Mucosa of rectum (tissue), 2 donors: ENCODE measurements around the gene IL31.

Experiments used
- H3K27ac ChIP-seq, 2 donors: one replicate each; pipeline ENCODE4 v1.7.0; 2013; ENCODE audit warnings: inconsistent platforms in 2 of 2, low read depth in 2 of 2, low read length in 2 of 2
- H3K27me3 ChIP-seq, 2 donors: one replicate each; pipeline ENCODE4 v1.7.0; 2013; ENCODE audit warnings: low read length in 2 of 2; ENCODE audit not compliant: control insufficient read depth in 2 of 2, insufficient read depth in 2 of 2
- H3K36me3 ChIP-seq, 2 donors: one replicate each; pipeline ENCODE4 v1.7.0; 2013; ENCODE audit warnings: low read length in 2 of 2; ENCODE audit not compliant: control insufficient read depth in 2 of 2, insufficient read depth in 2 of 2
- H3K4me1 ChIP-seq, 2 donors: one replicate each; pipeline ENCODE4 v1.7.0; 2013; ENCODE audit warnings: low read length in 2 of 2, mild to moderate bottlenecking in 1 of 2; ENCODE audit not compliant: control insufficient read depth in 2 of 2, insufficient read depth in 2 of 2
- H3K4me3 ChIP-seq, 2 donors: one replicate each; pipeline ENCODE4 v1.7.0; 2013; ENCODE audit warnings: low read length in 2 of 2
- H3K9ac ChIP-seq, 2 donors: one replicate each; pipeline ENCODE4 v1.7.0; 2013; ENCODE audit warnings: low read length in 2 of 2, low read depth in 1 of 2, mild to moderate bottlenecking in 1 of 2
- H3K9me3 ChIP-seq, 2 donors: one replicate each; pipeline ENCODE4 v1.7.0; 2013; ENCODE audit warnings: low read length in 2 of 2; ENCODE audit not compliant: control insufficient read depth in 2 of 2
- donor health status: healthy.
- donor health status: Normal muscosa, but diverticular disease.

The IL31 gene

DNA sequence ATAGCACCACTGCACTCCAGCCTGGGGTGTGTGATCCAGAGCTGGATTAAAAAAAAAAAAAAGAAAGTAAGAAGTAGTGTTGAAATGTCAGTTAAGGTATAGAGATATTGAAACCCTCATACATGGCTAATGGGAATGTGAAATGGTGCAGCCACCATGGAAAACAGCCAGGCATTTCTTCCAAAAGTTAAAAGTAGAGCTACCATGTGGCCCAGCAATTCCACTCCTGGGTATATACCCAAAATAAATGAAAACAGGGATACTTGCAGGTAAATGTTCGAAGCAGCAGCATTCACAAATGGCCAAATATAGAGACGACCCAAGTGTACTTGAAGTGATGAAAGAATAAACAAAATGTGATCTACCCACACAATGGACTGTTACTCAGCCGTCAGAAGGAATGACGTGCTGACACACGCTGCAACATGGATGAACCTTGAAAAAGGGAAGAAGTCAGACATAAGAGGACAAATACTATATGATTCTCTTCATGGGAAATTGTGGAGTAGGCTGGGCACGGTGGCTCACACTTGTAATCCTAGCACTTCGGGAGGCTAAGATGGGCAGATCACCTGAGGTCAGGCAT lies 15.2 kb downstream of the IL31 start:
- Histone ChIP-seq H3K4me1 (no peaks in the 10 kb centered on the region), H3K9me3 (no peaks in the 10 kb centered on the region), H3K36me3 (no peaks in the 10 kb centered on the region), H3K4me3 (no peak overlapping the region), H3K27ac (no peak overlapping the region), H3K9ac (no peak overlapping the region), H3K27me3 (no peaks in the 10 kb centered on the region)

DNA sequence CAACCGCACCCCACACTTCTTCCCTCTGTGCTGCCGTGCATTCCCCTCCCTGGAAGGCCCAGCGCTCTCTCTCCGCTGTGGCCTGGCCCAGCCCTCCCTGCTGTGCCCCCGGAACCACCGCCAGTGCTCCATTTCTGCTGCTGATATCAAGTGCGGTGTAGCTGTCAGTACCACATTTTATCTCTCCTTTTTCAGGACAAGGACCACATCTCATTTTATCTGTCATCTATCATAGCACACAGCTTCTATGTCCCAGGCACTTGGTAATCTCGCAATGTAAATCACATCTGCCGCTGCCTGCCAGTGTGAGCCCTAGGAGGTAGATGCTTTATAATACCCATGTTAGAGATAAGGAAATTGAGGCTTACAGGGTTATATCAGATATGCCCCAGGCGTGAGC lies 18.3 kb downstream of the IL31 start:
- Histone ChIP-seq H3K4me1 (no peaks in the 10 kb centered on the region), H3K9ac (no peak overlapping the region), H3K36me3 (no peaks in the 10 kb centered on the region), H3K27ac (no peak overlapping the region), H3K9me3 (no peaks in the 10 kb centered on the region), H3K27me3 (no peaks in the 10 kb centered on the region), H3K4me3 (no peak overlapping the region)

- Histone ChIP-seq H3K9ac (no peak overlapping the region), H3K9me3 (no peaks in the 10 kb centered on the region), H3K27me3 (no peaks in the 10 kb centered on the region), H3K27ac (no peak overlapping the region), H3K36me3 (no peaks in the 10 kb centered on the region), H3K4me1 (no peaks in the 10 kb centered on the region), H3K4me3 (no peak overlapping the region)
Measured at GRCh38 chr12:122152754-122153153, 21.3 kb downstream of the IL31 start.

DNA sequence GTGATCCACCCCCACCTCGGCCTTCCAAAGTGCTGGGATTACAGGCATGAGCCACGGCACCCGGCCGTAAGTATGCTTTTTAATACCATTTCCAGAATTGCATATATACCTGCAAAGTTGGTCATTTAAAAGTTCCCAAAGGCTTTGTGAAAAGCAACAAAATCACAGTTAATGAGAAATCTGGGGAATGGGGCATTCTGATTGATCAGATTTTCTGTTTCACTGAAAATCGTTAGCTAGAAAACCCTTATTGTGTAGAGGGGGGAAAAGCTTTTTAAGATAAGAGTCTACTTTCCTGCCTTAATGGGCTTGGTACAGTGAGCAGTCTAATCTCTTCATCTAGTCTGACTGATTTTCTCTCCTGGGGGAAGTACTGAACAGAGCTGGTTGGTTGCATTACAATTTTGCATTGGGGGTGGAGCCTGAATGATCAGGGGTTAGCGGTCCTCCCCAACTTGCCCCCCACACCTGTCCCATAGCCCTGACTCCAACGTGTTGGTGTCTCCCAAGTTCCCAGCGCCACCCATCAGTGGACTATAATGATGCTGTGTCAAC lies 23.8 kb downstream of the IL31 start:
- H3K27ac ChIP-seq = no peak overlapping the region

GRCh38 chr12:122148657-122149056 lies 25.4 kb downstream of the IL31 start:
- Histone ChIP-seq H3K27ac (no peak overlapping the region), H3K4me1 (no peaks in the 10 kb centered on the region), H3K36me3 (peaks cover 0 to 5% of the 10 kb centered on the region in 2 donors), H3K4me3 (no peak overlapping the region), H3K27me3 (no peaks in the 10 kb centered on the region), H3K9me3 (no peaks in the 10 kb centered on the region), H3K9ac (no peak overlapping the region)

More for the DNA sequence above, 23.8 kb downstream of the IL31 start:
- no peak overlapping the region for H3K9ac ChIP-seq
- H3K27me3 ChIP-seq = no peaks in the 10 kb centered on the region
- H3K9me3 ChIP-seq = no peaks in the 10 kb centered on the region
- H3K4me1 ChIP-seq = no peaks in the 10 kb centered on the region
- H3K4me3 ChIP-seq = no peak overlapping the region
- no peaks in the 10 kb centered on the region for H3K36me3 ChIP-seq

GRCh38 chr12:122147514-122148290 lies 26.3 kb downstream of the IL31 start:
- no peak overlapping the region for H3K9ac ChIP-seq
- peaks cover 6 to 15% of the 10 kb centered on the region in 2 donors for H3K36me3 ChIP-seq
- H3K9me3 ChIP-seq = no peaks in the 10 kb centered on the region
- no peaks in the 10 kb centered on the region for H3K27me3 ChIP-seq
- no peaks in the 10 kb centered on the region for H3K4me1 ChIP-seq
- no peak overlapping the region for H3K4me3 ChIP-seq
- no peak overlapping the region for H3K27ac ChIP-seq

- no peak overlapping the region for H3K4me3 ChIP-seq
- H3K9ac ChIP-seq = no peak overlapping the region
Measured at GRCh38 chr12:122145505-122146330, 28.3 kb downstream of the IL31 start.

GRCh38 chr12:122144885-122145284 lies 29.1 kb downstream of the IL31 start:
- no peaks in the 10 kb centered on the region for H3K9me3 ChIP-seq
- H3K4me1 ChIP-seq = no peaks in the 10 kb centered on the region
- H3K27ac ChIP-seq = no peak overlapping the region
- H3K27me3 ChIP-seq = no peaks in the 10 kb centered on the region
- H3K9ac ChIP-seq = no peak overlapping the region
- peaks cover 30 to 41% of the 10 kb centered on the region in 2 donors for H3K36me3 ChIP-seq
- no peak overlapping the region for H3K4me3 ChIP-seq

More at GRCh38 chr12:122145505-122146330, 28.3 kb downstream of the IL31 start:
- no peaks in the 10 kb centered on the region for H3K4me1 ChIP-seq
- H3K27ac ChIP-seq = no peak overlapping the region
- H3K27me3 ChIP-seq = no peaks in the 10 kb centered on the region
- H3K9me3 ChIP-seq = no peaks in the 10 kb centered on the region
- peaks cover 26 to 34% of the 10 kb centered on the region in 2 donors for H3K36me3 ChIP-seq

DNA sequence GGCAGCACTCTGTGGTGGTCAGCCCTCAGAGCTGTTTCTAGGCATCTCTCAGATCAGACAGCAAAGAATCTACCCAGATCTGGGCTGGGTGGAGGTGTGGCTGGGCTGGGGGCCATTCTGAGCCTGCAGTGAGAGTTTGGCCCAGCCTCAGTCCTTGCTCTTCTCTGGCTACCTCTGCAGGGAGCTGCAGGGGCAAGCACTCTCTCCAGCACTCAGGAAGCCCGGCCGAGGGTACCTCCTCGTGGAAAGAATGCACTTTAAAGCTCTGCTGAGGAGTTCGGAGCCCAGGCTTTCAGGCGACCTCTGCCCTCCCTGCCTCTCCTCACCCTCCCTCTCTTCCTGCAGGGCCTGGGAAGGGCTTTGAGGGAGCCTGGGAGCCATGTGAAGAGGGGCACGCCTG lies 31.2 kb downstream of the IL31 start:
- no peaks in the 10 kb centered on the region for H3K4me1 ChIP-seq
- H3K9me3 ChIP-seq = no peaks in the 10 kb centered on the region
- no peak overlapping the region for H3K9ac ChIP-seq
- H3K27me3 ChIP-seq = no peaks in the 10 kb centered on the region
- no peak overlapping the region for H3K27ac ChIP-seq
- H3K4me3 ChIP-seq = no peak overlapping the region
- peaks cover 47 to 60% of the 10 kb centered on the region in 2 donors for H3K36me3 ChIP-seq
